Activated CD4-positive, alpha-beta T cell treated with anti-CD3 and anti-CD28 coated beads for 1 hour (primary cell): ENCODE measurements around the gene CREG2.

ENCODE experiments used
- DNase-seq: peaks from one replicate; pipeline ENCODE4 v3.0.0-alpha.2; 2020

Gene CREG2

GRCh38 chr2:101305492-101306078 is 81.7 kb downstream of the CREG2 start:
- no peak for DNase-seq

DNA sequence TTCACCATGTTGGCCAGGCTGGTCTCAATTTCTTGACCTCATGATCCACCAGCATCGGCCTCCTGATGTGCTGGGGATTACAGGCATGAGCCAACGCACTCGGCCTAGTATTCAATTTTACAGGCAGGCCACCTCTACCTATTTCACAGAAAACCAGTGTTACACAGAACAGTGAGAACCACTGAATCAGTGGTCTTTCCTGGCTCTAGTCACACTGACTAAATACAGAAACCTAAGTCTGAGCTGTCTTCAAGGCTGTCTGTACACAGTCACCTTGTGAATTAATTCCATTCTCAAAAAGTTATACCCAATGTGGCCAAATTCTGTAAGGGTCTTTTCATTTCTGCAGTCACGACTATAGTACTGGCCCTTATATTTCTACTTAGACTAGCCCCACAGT is 82.3 kb downstream of the CREG2 start:
- DNase-seq = no peak

DNA sequence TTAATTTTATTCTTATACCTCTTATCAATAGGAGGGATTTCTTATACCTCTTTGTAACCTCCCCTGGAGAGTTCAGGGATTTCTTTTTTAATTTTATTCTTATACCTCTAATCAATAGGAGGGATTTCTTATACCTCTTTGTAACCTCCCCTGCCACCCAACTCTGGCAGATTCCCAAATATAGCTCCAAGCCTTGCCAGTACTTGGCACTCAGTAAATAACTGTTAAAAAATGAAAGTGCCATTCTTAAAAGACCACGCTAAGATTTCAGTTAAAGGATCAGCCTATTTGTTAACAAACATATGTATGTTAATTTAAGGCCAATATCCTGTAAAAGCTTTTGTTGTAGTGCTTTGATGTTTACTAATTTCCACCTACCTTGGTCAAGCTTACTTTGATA is 83.6 kb downstream of the CREG2 start:
- DNase-seq = no peak

GRCh38 chr2:101302016-101302415 is 85.3 kb downstream of the CREG2 start:
- no peak for DNase-seq

GRCh38 chr2:101300836-101301235 is 86.5 kb downstream of the CREG2 start:
- DNase-seq = no peak

- no peak for DNase-seq
These were observed 87.1 kb downstream of the CREG2 start for GRCh38 chr2:101300164-101300563.

DNA sequence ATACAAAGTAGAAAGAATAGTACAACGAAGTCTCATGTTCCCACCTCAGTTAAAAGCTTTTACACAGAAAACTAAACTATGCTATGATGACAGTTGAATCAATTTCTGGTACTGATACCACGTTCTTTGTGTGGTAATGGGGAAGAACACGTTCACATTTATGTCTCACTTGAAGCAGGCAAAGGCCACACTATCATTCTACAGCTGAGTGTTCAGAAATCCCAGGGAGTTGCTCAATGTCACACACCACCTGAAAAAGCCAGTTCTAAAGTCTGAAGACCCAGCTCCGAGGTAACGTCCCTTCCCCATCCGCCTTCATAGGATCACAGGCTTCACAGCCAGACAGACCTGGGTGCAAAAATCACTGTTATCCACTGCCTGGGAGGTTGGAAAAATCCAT is 87.7 kb downstream of the CREG2 start:
- no peak for DNase-seq

DNA sequence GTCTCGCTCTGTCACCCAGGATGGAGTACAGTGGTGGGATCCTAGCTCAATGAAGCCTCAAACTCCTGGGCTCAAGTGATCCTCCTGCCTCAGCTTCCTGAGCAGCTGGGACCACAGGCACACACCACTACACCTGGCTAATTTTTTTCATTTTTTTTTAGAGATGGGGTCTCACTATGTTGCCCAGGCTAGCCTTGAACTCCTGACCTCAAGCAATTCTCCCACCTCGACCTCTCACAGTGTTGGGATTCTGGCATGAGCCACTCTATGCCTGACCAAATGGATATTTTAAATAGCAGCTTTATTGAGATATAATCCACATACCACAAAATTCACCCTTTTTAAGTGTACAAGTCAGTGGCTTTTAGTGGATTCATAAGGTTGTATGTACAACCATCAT is 89.9 kb downstream of the CREG2 start:
- DNase-seq = no peak

DNA sequence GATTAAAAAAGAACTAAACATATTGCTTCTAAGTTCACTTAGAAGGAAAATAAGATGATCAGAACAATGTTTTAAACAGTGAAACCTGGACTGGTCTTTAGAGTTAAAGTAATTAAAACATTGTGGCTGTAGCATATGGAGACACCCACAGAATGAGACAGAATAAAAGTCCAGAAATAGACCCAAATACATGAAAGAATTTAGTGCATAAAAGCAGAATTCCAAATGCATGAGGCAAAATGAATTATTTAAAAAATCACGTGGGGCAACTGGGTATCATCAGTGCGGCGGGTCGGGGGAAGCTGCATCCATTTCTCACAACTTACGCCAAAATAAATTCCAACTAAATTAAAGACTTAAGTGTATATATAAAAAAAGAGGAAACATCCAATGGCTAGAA is 90.9 kb downstream of the CREG2 start:
- no peak for DNase-seq

- DNase-seq = no peak
These were observed 91.4 kb downstream of the CREG2 start for GRCh38 chr2:101295895-101296294.
